LHCN-M2 (cell line): ENCODE results near the gene USP28. TPM values are rescaled to one million over a fixed set of nuclear protein-coding genes. Genes with fewer than 3 reads are reported as not detected.
"Not testable (repeated sequence)": the region's sequence is repeated elsewhere in the genome, so short reads cannot be mapped to it uniquely, and the experiment has no call there.

Experiments
- DNase-seq: peaks from one replicate; pipeline ENCODE4 v3.0.0-alpha.2; 2012; ENCODE audit warnings: low read depth
- total RNA-seq: library from RNA; depleted of rRNA; stranded (reverse); fragments of >200 nt; gene quantifications from 2 replicates; pipeline ENCODE4 v1.2.3, GENCODE V29; 2014

USP28 gene
- total RNA-seq, 1 experiment from 2014 or later, result 29.2 TPM

DNA sequence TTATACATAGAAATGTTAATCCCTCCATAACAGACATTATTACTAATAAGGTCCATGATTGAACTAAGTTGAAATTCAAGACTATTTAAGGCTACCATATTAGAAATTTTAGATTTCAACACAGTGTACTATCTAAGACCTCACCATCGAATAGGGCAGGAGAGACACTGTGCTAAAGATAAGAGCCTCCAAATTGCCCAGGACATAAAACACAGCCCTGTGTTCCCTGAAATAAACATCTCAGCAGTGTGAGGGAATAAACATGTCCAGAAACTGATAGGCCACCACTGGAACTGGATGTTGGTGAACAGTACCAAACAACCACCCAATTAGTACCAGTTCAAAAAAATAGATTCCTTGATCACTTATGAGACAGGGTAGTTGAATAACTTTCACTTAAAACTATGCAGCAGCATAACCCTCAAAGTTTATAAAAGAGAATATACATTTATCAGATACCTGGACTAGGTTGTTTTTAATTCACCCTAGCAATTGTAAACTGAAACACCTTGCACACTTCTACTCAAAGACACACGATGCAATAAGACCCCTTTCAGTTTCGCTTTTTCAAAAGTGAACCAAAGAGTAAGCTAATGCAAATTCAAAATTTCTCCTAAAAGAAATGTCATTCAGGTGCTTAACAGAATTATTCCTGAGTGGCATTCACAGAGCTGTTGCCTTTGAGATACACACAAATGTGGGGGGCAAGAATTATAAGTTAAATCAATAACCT, 34.3 kb downstream of the USP28 start:
- DNase-seq, result no peak

- DNase-seq, result no peak
Observed at GRCh38 chr11:113839842-113840241, 35.5 kb downstream of the USP28 start.

GRCh38 chr11:113838005-113838404, 37.4 kb downstream of the USP28 start:
- DNase-seq, result no peak

GRCh38 chr11:113835306-113835705, 40.1 kb downstream of the USP28 start:
- no peak for DNase-seq

GRCh38 chr11:113833151-113833550, 42.2 kb downstream of the USP28 start:
- DNase-seq, result no peak

DNA sequence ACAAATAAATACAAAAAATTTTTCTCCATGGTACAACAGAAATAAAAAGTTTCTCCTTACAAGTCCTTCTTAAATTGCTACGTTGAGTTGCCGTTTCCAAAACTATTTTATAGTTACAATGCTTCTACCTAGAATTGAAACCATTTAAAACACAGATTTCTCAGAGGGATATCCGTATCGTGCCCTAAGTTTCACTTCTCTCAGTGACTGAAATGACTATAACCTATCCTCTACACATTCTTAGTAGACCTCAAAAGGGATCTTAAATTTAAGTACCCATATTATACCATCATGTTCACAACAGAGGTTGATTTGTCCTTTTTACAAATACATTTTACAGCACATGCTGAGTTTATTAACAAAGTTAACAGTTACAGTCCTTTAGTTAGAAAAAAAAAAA, 44.1 kb downstream of the USP28 start:
- no peak for DNase-seq

GRCh38 chr11:113829751-113830150, 45.6 kb downstream of the USP28 start:
- DNase-seq, result no peak

GRCh38 chr11:113828191-113828590, 47.2 kb downstream of the USP28 start:
- DNase-seq, result no peak

DNA sequence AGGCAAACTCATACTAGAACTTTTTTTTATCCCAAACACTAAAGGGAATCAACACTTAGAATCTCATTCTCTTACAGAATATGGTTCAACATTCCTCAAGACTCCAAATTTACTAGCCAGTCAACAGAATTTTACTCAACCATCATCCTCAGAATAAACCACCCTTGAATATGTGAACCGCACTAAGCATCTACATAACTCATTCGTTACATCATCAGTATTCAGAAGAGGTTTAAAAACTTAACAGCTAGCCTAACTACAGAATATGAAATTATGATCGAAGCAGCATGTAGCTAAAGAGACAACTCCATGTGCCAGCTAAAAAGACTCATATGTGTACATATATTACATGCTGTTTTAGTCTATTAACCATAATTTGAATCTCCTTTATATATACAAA, 47.9 kb downstream of the USP28 start:
- DNase-seq, result no peak

DNA sequence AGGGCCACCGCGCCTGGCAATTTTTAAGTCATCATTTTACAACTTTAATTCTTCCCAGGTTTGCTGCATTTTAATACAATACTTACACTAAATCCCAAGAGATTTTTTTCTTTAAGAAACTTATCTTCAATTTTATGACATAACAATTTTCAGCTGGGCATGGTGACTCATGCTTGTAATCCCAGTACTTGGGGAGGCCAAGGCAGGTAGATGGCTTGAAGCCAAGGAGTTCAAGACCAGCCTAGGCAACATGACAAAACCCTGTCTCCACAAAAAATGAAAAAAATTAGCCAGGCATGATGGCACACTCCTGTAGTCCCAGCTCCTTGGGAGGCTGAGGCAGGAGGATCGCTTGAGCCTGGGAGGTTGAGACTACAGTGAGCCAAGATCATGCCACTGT, 56.9 kb downstream of the USP28 start:
- DNase-seq, result peak; percentile 13

GRCh38 chr11:113817626-113818025, 57.7 kb downstream of the USP28 start:
- no peak for DNase-seq

- peak; percentile 17 for DNase-seq
Observed at GRCh38 chr11:113817162-113817561, 58.2 kb downstream of the USP28 start.

GRCh38 chr11:113814181-113814580, 61.2 kb downstream of the USP28 start:
- DNase-seq, result no peak

DNA sequence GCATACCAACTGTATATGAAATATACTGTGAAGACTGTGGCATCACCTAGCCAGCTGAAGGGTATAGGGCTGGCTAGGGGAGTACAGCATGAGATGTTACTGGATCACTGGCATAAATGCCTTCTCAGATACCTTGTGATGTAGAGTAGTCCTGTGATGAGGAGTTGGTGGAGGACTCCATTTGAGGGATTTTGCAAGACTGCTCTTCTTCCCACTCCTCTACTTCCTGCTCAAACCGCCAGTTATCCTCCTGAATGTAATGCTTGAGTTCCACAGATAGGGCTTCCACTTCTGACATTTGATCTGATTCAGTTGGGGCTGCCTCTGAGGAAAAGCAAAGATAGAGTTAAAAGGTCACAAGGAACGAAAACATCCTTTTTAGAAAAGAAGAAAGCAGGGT, 66.4 kb downstream of the USP28 start:
- DNase-seq, result no peak

- peak; percentile 31 for DNase-seq
Observed at GRCh38 chr11:113806406-113806805, 69.0 kb downstream of the USP28 start.

GRCh38 chr11:113805640-113806039, 69.7 kb downstream of the USP28 start:
- DNase-seq, result no peak

DNA sequence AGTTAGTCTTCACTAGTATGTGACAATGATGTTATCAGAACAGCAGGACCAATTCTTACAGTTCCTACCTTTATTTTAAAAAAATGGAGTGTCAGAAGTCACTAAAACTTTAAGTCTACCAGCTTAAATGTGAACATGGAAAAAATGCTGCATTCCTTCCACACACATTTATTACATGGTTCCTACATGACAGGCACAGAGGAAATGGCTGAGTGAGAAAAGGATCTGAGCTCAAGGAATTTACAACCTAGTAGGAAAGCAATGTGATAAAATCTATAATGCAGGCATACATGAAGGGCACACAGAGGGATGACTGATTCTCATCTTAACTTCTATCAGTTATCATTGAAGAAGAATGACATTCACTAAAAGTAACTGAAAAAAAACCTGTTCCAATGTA, 72.8 kb downstream of the USP28 start:
- DNase-seq, result no peak

DNA sequence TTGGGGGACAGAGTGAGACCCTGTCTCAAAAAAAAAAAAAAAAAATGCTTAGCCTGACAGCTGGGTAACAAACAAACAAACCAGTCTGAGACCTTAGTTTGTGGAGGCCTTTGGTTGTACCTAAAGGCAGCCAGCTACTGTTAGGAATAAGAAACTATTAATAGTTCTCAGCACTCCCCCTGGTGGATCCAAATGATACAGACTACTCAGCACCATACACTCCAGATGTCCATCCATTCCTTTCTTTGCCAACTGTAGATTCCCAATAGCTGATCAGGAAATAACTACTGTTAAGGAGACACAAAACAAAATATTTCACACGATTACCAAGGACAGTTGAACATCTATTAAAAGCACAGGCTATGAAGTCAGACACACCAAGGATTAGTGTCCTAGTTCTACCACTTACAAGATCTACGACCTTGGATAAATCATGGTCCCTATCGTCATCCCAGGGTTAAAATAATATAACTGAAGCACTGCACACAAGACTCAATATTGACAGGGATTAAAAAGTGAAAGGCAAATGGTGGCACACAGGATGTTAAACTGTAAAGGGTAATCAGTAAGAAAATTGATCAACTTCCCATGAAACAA, 78.6 kb downstream of the USP28 start:
- peak; percentile 48 for DNase-seq

- no peak for DNase-seq
Observed at GRCh38 chr11:113789675-113790320, 85.6 kb downstream of the USP28 start.

- DNase-seq, result not testable (repeated sequence)
Observed at GRCh38 chr11:113789016-113789415, 86.4 kb downstream of the USP28 start.

DNA sequence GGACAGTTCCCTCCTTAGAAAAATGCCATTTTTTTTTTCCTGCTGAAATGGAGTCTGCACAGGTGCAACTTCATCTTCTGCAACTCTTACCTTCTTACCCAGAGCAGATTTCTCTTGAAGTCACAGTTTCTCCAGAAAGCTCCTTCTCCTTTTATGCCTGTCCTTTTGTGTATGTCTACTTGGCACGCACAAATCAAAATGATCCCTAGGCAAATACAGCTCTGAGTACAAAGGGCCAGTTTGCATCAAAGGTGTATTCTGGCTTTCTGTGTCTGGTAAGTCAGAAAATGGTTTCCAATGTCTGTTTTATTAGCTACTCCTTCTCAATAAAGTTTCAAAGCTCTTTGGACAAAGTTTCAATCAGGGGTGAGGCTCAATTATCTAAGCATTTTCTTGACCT, 93.2 kb downstream of the USP28 start:
- no peak for DNase-seq

DNA sequence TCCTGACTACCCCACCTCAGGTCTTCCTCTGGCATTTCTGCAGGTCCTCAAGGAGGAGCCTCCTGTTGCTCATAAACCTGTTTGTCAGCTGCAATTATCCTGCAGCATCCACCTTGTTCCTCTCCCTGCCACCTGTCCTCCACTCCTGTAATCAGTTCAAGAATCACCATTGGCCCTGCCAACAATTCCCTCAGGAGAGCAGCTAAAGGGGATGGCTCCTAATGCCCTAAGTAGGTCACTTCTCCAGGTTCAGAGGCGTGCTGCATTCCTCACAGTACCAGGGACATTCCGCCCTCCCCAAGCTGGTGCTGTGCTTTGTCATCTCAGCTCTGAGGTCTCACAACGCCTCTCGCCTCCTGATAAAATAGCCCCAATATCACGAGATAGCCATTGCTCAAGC, 93.7 kb downstream of the USP28 start:
- DNase-seq, result no peak

- no peak for DNase-seq
Observed at GRCh38 chr11:113779496-113779895, 95.9 kb downstream of the USP28 start, which contains the start of gene CLDN25. Gene CLDN25 (plus strand): TSS chr11:113779796. CDS start chr11:113779796, 0 bp downstream.
